HS-5 (cell line): ENCODE measurements around the gene LRP1B.
"Not testable (repeated sequence)": the region's sequence is repeated elsewhere in the genome, so short reads cannot be mapped to it uniquely, and the experiment has no call there.

ENCODE experiments used
- DNase-seq: peaks from one replicate; pipeline ENCODE4 v3.0.0-alpha.2; 2012; ENCODE audit warnings: low read depth

The LRP1B gene

DNA sequence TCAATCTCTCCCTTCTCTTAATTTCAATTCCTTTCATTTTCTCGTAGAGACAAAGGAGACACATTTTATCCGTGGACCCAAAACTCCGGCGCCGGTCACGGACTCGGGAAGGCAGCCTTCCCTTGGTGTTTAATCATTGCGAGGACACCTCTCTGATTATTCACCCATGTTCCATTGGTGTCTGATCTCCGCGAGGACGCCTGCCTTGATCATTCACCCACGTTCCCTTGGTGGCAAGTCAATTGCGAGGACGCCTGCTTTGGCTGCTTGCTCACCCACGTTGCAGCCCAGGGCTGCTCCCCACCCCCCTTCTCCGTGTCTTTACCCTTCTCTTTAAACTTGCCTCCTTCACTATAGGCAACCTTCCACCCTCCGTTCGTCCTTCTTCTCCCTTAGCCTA, 1703.8 kb downstream of the LRP1B start:
- DNase-seq, result not testable (repeated sequence)

DNA sequence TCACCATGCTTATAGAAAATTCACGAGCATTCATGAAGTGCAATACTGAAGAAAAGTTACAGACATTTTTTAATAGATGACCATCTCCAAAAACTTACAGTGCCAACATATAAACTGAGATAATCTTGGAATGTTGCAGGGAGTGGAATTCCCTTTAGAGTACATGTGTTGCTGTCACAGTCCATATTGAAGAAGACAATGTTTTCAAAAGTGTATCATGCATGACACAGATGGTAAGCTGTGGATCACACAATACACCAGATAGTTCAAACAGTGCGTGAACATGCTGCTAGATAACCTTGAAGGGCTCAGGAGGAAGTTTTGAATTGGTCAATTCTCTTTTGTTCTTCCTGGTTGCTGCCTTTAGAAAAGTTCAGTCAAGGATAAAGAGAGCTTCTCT, 1706.3 kb downstream of the LRP1B start:
- DNase-seq, result no peak

DNA sequence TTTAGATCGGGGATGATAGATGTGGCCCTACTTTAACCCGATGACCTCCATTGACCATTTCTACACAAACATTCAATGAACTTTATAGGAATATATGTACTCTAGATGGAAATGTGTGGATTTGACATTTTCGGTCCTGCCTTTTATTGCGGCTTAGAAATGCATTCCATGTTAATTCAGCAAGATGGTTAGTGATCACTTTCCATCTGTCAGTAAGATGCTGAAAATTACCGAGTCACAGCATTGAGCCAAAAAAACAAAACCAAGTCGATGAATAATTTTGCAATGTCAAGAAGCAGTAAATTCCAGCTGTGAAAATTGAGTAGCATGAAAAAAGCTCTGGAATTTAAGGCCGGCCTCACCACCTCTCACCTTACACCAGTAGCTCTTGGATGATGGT, 1708.1 kb downstream of the LRP1B start:
- no peak for DNase-seq

GRCh38 chr2:140417504-140417903, 1713.3 kb downstream of the LRP1B start:
- DNase-seq, result no peak

DNA sequence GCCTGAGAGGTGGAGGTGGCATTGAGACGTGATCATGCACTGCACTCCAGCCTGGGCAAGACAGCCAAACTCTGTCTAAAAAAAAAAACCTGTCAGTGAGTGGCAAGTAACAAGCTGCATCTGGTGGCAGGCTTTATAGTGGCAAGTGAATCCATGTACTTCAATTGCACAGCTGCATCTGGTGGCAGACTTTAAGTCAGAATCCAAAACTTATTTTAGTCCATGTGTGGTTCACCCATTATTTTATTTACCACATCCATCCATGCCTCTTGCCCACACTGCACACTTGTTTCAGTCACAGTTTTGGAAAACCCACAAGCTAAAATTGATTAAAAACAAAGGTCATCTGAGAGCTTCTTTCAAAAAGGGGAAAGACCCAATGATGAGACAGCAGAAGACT, 1714.2 kb downstream of the LRP1B start:
- no peak for DNase-seq

- DNase-seq, result not testable (repeated sequence)
These were observed 1715.8 kb downstream of the LRP1B start for GRCh38 chr2:140415035-140415434.

DNA sequence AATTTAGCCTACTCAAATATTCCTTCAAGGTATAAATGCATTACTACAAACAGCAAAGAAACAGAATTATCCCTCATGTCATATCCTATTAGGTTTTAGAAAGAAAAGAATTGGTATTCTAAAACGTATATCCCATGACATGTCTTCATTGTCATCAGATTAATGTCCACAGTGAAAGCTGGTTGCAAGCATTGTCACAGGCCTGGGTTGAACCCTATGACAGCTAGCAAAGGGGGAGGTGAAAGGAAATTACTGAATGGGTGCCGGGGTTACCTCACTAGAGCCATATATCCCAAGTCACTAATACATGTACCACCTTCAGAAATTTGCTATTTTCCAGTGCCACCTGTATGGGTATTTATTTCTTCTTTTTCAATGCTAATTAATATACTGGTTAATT, 1720.1 kb downstream of the LRP1B start:
- DNase-seq, result no peak

GRCh38 chr2:140401056-140401455, 1729.8 kb downstream of the LRP1B start:
- DNase-seq, result no peak

DNA sequence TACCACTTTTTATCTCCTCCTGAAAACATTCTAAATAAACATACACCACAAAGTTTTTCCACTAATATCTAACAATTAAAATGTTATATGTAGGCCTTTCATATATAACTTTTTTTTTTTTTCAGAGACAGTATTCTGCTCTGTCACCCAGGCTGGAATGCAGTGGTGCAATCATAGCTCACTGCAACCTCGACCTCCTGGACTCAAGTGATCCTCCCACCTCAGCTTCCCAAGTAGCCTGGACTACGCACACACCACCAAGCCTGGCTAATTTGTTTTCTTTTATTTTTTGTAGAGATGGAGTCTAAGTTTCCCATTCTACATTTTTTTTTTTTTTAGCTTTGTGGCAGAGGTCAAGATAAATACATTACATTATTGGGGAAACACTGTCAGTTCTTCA, 1738.0 kb downstream of the LRP1B start:
- peak; percentile 3 for DNase-seq

DNA sequence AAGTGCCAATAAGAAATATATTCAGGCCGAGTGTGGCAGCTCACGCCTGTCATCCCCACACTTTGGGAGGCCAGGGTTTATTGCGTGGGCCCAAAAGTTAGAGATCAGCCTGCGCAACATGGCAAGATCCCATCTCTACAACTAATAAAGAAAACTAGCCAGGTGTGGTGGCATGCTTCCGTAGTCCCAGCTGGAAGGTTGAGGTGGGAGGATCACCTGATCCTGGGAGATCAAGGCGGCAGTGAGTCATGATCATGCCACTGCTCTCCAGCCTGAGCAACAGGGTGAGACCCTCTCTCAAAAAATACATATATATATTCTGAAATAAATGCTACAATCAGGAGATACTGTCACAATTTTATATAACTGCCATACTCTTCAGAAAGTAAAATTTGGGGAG, 1745.9 kb downstream of the LRP1B start:
- DNase-seq, result no peak

GRCh38 chr2:140383781-140384180, 1747.0 kb downstream of the LRP1B start:
- DNase-seq, result no peak

GRCh38 chr2:140376686-140377085, 1754.1 kb downstream of the LRP1B start:
- DNase-seq, result no peak

GRCh38 chr2:140363131-140363530, 1767.7 kb downstream of the LRP1B start:
- no peak for DNase-seq

DNA sequence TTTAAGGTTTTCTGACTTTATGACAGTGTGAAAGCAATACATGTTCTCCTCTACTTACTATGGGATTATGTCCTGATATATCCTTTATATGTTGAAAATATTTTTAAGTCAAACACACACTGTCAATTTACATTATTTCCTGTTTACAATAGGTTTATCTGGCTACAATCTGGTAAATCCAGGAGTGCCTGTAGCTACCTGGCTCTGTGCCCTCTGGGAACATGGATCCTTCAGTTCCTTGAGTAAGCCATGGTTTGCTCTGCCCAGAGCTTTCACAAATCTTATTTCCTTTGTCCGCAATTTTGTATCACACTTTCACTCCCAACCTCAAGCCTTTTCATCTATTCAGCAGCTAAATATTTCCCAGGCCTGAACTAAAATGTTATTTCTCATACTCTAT, 1768.5 kb downstream of the LRP1B start:
- DNase-seq, result no peak

GRCh38 chr2:140359056-140359771, 1771.6 kb downstream of the LRP1B start:
- DNase-seq, result no peak

DNA sequence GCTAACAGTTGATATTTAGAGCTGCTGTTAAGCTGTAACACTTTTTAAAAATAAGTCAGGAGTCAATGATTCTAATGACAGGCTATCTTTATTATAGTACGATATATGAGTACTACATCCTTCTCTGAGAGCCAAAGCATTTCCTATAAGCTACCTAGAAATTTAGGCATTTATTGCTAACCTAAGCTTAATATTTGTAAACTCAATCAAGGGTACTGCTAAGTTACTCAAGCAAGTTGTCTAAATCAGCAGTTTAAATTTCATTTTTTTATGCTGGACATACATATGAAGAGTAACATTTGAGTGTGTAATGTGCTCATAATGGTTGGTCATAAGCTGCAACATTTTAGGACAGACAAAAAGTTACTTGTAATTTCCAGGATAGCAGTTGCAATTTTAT, 1774.1 kb downstream of the LRP1B start:
- no peak for DNase-seq

- DNase-seq, result no peak
These were observed 1775.2 kb downstream of the LRP1B start for GRCh38 chr2:140355511-140356090.

- DNase-seq, result no peak
These were observed 1776.3 kb downstream of the LRP1B start for GRCh38 chr2:140354544-140354943.

DNA sequence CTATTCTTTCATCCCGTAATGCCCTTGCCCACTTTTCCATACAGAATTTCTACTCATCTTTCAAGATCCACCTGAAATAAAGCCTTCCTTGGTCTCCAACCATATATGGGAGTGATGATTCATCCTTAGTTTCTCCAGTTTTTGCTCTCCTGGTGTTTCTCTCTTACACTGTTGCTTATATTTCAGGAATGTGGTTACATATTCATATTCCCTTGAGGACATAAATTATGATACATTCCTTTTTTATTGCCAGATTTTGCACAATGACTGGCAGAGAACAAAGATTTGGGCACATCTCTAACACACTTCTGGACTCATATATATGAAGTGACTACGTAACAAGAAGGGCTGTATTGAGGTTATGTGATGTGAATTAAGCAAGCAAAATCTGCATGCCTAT, 1777.3 kb downstream of the LRP1B start:
- DNase-seq, result peak; percentile 92

GRCh38 chr2:140351692-140352091, 1779.1 kb downstream of the LRP1B start:
- no peak for DNase-seq

DNA sequence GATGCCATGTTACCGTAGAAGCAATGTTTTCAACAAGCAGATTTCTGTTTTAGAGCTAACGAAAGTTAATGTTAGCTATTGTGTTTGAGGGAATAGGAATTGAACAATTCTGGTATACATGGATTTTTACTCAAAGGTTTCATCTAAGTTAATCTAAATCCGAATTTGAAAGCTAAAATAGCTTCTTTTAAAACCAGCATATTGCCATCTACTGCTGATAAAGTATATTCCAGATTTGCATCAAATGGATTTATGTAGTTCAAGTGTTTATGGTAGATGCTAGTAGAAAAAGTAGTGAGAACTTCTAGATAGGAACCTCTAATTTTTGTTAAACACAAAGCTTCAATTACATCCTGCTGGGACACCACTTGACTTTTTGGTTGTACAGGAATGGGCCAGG, 1781.1 kb downstream of the LRP1B start:
- no peak for DNase-seq

GRCh38 chr2:140348826-140349225, 1782.0 kb downstream of the LRP1B start:
- no peak for DNase-seq

- peak; percentile 60 for DNase-seq
These were observed 1786.0 kb downstream of the LRP1B start for GRCh38 chr2:140344838-140345237.

- DNase-seq, result not testable (repeated sequence)
These were observed 1786.5 kb downstream of the LRP1B start for GRCh38 chr2:140344266-140344665.
